Measurements from ENCODE around the gene HES2. TPM values are rescaled to one million over a fixed set of nuclear protein-coding genes. Genes with fewer than 3 reads are reported as not detected.

HES2 gene
- total RNA-seq, 1 donor from 2014 or later: not detected

DNA sequence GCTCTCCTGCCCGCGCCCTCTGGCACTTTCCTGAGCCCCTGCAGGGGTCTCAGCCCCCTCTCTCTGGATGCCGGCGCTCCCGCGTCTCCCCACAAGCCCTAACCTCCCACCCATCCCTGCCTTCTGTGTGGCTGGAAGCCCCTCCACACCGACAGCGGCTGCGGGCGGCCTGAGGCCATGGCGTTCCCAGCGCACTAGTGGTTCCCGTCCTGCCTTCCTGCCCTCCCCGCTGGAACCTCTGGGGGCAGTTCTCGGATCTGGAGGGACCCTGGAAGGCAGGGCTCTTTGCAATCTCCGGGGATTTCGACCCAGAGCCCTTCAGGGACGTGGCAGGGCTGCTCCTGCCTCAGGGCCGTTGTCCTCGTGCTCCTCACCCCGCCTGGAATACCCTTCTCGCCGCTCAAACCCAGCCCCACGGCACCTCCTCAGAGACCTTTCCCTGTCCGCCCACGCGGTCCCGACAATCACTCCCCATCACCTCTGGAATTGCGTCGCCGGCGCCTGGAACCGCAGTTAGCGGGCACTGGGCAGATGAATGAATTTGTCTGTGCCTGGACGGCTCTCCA lies 4.4 kb upstream of the HES2 start:
- ATAC-seq (no peak), DNase-seq (ENCODE audit: missing footprints) (no peak)
- intact Hi-C loops (cut with DNase I): no loop called here

DNA sequence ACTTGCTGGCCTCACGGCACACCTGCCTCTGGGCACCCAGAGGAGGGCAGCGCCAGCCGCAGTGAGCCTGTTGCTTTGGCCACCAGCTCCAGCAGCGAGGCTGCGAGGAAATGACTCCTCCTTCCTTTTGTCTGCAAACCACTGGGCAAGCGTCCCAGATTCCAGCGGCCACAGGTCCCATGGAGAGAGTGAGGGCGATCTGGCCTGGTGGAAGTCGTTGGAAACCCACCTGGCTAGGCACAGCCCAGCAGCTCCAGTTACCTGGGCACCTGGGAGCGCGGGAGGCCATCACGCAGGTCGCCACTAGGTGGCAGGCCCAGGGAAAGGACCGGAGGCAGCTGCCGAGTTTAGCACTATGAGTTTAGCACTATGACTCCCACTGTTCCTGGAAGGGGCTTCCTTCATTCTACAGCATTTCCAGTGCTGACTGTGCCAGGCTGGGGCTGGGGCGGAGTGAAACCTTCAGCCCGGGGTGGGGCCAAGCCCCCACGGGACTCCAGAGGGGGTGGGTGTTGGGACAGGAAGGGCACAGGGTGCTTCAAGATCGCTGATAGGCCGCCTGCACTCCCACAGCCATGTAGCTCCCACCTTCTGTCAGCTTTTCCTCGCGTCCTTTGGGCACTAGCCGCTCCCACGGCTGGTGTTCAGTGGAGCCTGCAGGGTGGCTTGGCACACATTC lies 3.7 kb upstream of the HES2 start:
- intact Hi-C loops (cut with DNase I): no loop called here
- DNase-seq (ENCODE audit: missing footprints) (no peak), ATAC-seq (no peak)

DNA sequence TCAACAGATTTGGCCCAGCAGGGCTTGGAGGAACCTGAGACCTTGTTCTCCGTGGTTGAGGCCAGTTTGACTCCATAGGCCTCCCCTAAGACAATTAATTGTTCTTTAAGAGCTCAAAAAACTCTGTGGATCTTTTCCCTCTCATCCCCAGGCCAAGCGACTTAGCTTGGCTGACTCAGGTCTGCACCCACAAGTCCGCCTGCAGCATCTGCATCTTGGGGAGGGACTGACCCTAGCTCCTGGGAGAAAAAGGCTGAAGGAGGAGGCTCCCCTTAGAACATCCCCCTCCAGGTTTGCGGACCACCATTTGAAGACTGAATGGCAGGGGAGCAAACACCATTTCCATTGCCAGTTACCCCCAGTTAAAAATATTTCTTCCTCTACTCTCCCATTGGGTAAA lies 1.5 kb upstream of the HES2 start:
- no peak for DNase-seq (ENCODE audit: missing footprints)
- intact Hi-C loops (cut with DNase I): no loop called here
- no peak for ATAC-seq

DNA sequence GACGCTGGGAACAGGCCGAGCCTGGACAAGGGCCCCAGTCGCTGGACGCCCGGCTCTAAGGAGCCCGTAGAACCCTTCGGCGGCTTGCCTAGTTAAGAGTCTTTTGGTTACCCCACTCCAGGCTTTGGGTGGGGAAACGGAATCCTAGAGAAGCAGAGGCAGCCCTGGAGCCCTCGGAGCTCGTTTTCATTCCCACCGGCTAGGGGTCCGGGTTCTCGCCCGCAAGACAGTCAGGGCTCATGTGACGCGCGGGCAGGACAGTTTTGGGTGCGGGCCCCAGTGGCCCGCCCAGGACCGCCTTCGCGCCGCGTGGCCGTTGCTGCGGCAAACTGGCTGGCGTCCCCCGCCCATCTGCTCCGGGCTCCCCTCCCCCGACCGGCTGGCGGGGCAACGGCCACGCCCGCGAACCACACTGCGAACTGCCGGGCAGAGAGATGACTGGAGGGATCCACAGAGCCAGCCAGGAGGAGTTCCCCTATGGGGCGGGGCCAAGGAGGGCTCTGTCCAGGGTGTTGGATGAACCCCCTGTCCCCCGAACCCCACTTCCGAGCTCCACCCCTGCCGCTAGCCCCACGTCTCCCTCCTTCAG lies 829 bp upstream of the HES2 start:
- intact Hi-C loops (cut with DNase I): no loop called here
- ATAC-seq (no peak), DNase-seq (ENCODE audit: missing footprints) (no peak)

DNA sequence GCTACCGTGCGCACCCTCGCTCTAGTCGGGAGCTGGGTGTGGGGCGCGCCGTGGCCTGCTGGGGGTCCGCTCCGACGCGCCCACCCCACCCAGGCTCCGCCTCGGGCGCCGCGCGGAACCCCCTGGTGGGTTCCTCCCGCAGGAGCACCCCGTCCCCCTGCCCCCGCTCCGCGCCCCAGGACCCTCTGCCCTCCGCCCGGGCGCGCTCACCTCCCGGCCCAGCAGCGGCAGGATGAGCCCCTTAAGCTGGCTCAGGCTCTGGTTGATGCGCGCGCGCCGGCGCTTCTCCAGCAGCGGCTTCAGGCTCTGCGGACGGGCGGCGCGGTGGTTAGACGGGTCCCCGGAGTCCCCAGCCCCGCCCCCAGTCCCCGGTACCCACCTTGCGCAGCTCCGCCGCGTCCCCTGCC lies 319 bp downstream of the HES2 start:
- DNase-seq (ENCODE audit: missing footprints): no peak
- no peak for ATAC-seq
- intact Hi-C loops (cut with DNase I): no loop called here

DNA sequence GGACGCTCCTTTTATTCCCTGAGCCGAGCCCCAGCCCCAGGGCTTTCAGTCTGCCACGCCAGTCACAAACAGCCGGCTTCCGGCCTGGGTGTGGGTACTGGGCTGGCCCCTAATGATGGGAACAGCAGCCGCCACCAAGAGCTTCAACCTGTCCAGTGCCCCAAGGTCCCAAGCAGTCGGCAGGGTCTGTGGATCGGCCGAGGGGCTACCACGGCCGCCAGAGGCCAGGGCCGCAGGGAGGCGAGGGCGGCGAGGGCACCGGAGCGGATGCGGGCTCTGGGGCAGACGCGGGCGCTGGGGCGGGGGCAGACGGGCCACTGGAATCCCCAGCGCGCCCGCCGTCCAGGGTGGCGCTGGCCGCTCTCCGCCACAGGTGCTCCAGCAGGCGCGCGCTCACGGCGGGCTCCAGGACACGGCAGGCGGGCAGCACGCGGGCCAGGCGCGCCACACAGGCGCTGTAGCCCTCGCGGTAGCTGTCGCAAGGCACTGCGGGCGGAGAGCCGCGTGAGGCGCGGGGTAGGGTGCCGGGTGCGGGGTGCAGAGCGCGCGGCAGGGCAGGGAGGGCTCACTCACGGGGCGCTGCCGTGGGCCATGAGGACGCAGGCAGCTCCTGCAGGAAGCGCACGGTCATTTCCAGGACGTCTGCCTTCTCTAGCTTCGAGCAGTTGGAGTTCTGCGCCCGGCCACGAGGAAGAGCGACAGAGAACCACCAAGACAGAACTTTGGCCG lies 887 bp downstream of the HES2 start:
- intact Hi-C loops (cut with DNase I): no loop called here
- DNase-seq (ENCODE audit: missing footprints): no peak
- no peak for ATAC-seq

DNA sequence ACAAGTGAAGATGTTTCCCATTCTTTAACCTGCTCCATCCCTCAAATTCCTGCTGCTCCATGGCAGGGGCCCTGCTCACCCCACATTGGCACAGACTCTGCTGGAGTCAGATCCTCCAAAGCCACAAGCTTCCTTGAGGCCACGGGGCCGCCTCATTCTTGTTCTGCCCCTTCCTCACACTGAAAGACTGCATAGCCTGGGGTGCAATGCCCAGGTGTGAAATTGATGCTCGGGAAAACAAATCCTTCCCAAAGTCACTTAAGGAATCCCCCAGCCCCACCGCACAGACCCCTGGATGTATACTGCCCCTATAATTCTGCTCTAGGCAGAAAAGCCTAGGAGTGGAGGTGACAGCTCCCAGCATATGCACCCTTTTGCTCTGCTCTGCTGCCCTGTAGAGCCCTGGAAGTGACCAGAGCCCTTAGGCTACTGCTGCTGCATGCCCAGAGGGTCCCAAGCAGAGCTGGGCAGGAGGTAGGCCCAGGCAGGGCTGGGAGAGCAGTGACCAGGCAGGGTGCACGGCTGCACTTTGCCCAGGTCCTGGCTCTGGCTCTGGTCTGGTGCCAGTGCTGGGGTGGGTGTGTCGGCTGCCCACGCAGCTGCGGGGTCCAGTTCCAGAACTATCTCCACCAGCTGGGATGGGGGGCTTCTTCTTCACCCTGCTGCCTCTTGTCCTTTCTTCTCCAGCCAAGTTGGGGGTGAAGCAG lies 1.6 kb downstream of the HES2 start:
- ATAC-seq (no peak), DNase-seq (ENCODE audit: missing footprints) (no peak)
- intact Hi-C loops (cut with DNase I): no loop called here

DNA sequence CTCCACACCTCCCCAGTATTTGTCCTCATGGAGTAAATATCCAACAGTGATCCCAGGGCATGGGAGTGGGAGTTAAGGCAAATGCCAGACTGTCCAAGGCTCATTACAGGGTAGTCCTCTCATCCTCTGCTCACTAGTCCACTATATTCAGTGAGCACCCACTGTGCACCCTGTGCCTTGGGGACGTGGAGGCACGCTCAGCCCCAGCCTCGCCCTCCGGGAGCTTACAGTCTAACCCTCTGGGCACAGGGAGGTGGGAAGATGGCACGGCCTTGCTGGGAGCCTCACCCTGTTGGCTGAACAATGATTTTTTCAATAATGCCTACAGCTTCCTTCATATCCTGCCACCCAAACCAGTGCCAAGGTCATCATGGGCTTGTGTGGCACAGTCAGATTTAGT lies 2.8 kb downstream of the HES2 start:
- no peak for DNase-seq (ENCODE audit: missing footprints)
- intact Hi-C loops (cut with DNase I): no loop called here
- ATAC-seq: no peak

DNA sequence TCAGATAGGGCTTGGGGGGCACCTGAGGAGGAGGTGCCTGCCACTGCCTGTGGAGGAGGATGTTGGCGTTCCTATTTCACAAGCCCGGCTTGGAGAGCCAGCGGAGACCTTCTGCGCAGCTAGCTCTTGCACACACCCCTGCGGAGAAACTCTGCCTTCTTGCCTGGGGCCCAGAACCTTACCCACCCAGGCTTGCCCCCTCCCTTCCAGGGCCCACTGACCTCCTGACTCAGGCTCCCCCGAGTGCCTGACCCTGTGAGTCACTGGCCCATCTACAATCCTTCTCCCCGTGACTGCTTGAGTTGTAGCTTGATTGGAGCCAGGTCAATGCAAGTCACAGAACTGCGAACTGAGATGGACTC lies 3.4 kb downstream of the HES2 start:
- DNase-seq (ENCODE audit: missing footprints) (peak; percentile 20), ATAC-seq (no peak)
- intact Hi-C loops (cut with DNase I): no loop called here

DNA sequence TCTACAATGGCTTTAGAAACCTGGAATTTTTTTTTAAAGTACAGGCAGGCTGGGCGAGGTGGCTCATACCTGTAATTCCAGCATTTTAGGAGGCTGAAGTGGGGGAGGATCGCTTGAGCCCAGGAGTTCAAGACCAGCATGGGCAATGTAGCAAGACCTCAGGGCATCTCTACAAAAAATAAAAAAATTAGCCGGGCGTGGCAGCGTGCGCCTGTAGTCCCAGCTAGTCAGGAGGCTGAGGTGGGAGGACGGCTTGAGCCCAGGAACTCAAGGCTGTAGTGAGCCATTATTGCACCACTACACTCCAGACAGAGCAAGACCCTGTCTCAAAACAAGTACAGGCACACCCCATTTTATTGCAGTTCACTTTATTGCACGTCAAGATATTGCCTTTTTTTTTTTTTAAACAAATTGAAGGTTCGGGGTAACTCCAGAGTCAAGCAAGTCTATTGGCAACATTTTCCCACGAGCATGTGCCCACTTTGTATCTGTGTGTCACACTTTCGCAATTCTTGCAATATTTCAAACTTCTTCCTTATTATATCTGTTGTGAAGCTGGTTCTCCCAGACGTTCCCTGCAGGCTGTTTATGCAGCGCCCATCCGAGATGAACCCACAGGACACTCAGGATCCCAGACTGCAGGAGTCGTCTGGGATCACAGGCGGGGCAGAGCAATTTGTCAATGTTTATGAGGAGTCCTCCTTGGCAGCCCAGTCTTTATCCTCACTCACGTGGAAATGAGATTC lies 4.7 kb downstream of the HES2 start:
- ATAC-seq (no peak), DNase-seq (ENCODE audit: missing footprints) (no peak)
- intact Hi-C loops (cut with DNase I): no loop called here

DNA sequence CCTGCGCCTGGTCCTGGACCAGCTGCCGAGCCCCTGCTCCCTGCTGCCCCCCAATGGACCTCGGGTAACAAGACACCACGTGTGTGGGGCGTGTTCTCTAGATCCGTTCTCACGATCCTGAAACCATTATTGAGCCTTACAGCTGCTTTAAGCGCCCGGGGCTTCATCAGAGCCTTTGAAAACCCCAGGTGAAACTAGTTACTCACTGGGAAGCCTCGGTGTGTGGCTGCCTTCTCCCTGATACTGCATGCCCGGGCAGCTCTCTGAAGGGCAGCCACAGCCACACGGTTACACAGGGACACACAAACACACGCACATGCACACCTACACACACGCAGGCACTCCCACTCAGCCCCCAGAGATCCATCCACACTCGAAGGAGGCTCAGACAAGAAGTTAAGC lies 5.3 kb downstream of the HES2 start:
- intact Hi-C loops (cut with DNase I): no loop called here
- DNase-seq (ENCODE audit: missing footprints): no peak
- peak; percentile 42 for ATAC-seq

DNA sequence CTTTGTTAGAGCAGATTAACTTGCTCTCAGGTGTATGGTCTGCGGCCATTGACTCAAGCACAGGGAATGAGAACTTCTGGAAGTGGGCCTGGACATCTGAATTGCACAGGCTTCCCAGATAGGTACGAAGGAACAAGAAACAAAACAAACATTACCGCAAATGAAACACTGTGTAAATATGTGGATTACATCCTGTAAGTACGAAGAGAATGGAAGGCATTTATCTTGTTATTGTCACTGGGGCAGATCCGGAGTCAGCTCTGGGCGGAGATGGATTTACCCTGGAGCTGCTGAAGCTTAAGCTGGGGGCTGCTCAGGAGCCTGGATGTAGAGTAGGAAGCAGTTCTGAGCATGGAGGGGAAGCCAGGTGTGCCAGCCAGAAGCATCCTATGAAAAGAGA lies 6.8 kb downstream of the HES2 start:
- ATAC-seq (no peak), DNase-seq (ENCODE audit: missing footprints) (no peak)
- intact Hi-C loops (cut with DNase I): no loop called here

DNA sequence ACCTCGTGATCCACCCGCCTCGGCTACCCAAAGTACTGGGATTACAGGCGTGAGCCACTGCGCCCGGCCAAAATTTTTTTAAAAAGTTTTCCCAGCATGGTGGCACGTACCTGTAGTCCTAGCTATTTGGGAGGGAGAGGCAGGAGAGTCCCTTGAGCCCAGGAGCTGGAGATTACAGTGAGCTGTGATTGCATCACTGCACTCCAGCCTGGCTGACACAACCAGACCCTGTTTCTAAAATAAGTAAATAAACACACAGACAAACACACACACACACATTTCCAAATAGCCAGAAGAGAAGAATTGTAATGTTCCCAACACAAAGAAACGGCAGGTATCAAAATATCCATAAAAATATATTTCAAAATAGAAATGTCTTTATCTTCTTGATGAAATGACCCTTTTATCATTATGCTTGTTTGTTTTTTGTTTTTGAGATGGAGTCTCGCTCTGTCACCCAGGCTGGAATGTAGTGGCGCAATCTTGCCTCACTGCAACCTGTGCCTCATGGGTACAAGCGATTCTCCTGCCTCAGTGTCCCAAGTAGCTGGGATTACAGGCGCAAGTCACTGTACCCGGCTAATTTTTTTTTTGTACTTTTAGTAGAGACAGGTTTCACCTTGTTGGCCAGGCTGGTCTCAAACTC lies 9.3 kb downstream of the HES2 start:
- ATAC-seq: no peak
- DNase-seq (ENCODE audit: missing footprints): no peak
- intact Hi-C loops (cut with DNase I): no loop called here

DNA sequence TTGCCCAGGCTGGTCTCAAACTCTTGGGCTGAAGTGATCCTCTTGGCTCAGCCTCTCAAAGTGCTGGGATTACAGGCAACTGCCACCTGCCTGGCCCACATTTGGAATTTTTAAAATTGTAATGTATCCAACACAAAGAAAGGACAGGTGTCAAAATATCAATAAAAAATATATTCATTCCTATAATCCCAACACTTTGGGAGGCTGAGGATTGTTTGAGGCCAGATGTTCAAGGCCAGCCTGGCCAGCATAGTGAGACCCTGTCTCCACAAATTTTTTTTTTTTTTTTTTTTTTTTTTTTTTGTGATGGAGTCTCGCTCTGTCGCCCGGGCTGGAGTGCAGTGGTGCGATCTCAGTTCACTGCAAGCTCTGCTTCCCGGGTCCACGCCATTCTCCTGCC lies 10.0 kb downstream of the HES2 start:
- ATAC-seq (no peak), DNase-seq (ENCODE audit: missing footprints) (no peak)
- intact Hi-C loops (cut with DNase I): no loop called here

DNA sequence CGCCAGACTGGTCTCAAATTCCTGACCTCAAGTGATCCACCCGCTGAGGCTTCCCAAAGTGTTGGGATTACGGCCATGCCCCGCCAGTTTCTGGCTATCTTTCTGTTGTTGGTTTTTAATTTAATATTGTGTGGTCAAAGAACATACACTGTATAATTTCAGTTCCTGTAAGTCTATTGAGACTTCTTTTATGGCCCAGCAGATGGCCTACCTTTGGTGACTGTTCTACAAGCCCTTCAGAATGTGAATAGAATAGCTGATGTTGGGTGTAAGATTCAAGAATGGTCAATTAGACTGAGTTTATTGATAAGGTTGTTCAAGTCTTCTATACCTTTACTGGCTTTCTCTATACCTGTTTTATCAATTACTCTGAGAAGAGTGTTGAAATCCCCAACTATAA lies 10.7 kb downstream of the HES2 start:
- DNase-seq (ENCODE audit: missing footprints): peak; percentile 7
- no peak for ATAC-seq
- intact Hi-C loops (cut with DNase I): no loop called here

DNA sequence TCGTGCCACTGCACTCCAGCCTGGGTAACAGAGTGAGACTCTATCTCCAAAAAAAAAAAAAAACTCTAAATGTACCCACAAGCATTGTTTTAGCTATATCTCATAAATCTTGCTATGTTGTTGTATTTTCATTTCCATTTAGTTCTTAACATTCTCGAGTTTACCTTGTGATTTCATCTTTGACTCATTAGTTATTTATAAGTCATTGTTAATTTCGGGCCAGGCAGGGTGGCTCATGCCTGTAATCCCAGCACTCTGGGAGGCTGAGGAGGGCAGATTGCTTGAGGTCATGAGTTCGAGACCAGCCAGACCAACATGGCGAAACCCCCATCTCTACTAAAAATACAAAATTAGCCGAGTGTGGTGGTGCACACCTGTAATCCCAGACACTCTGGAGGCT lies 11.7 kb downstream of the HES2 start:
- ATAC-seq (no peak), DNase-seq (ENCODE audit: missing footprints) (peak; percentile 23)
- intact Hi-C loops (cut with DNase I): no loop called here

DNA sequence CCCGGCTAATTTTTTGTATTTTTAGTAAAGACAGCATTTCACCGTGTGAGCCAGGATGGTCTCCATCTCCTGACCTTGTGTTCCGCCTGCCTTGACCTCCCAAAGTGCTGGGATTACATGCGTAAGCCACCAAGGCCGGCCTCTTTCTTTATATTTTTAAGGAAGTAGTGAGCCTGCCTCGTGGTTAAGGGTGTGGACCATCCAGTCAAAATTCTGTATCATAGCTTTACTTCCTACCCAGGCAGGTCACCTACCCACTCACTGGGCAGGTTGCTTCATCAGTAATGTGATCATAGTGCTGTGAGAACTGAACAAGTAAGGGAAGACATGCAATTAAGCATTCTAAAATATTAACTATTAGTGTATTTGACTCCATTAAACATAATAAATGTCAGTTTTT lies 18.0 kb downstream of the HES2 start:
- ATAC-seq: no peak
- intact Hi-C loops (cut with DNase I): no loop called here

DNA sequence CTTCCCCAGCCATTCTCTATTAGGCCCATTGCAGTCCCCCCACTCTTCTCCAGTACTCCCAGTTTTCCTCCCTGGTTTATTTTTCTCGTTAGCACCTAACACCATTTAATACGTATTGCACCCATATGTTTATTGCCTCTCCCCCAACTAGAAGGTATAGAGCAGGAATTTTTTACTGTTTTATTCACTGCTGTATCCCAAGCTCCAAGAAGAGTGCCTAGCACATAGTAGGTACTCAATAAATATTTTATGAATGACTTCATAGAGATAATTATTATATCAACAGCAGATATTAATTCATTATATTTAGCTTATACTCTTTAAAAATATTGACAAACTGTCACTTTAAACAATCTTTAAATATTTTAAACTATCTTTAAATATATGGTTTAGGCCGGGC lies 20.4 kb downstream of the HES2 start:
- ATAC-seq: no peak
- intact Hi-C loops (cut with DNase I): no loop called here
- DNase-seq (ENCODE audit: missing footprints): peak; percentile 5

More for the DNA sequence above, 18.0 kb downstream of the HES2 start:
- DNase-seq (ENCODE audit: missing footprints): no peak
